Heart left ventricle (tissue), 13 donors: ENCODE results near the gene OR2B2.

Experiments used
- POLR2A ChIP-seq, 2 donors: fragments of 450-650 bp; IDR thresholded peaks; one replicate each; pipeline ENCODE4 v1.6.1; 2017; ENCODE audit warnings: antibody characterized with exemption in 2 of 2, mild to moderate bottlenecking in 2 of 2, moderate library complexity in 2 of 2
- TF ChIP-seq, protein P1 (sequence below), 12 donors: fragments of 200-600 bp; sonication (generic) in 4 of 12; IDR thresholded peaks; one replicate each; pipeline versions ENCODE4 v1.5.0 to v1.8.0; 2018 to 2022; ENCODE audit warnings: antibody characterized with exemption in 12 of 12, mild to moderate bottlenecking in 5 of 12
- donor health status: ischemic (EF 13 %, LVEDD 7.1; RV severe dilation, severe dysfunction).
- donor health status: DM: no; HTN: yes; CAD: no.
- donor health status: DM: no; HTN: no; CAD: no.
- donor health status: ischemic (EF 25% LVEDD 6.9; RV normal size, moderate dysfunction).
- donor health status: ischemic (EF 25% LVEDD 5.7; RV mildly dilated, moderate dysfunction).
- donor health status: ischemic (EF 35%, LVEDD 5.7; RV mildly dilated, moderate dysfunction).
- donor health status: nonischemic (EF 11% LVEDD 7.7; RV severe dilation, severe dysfunction).
- donor health status: DM: yes; HTN: yes; CAD: no.
- donor health status: PGD.
- donor health status: ischemic (EF 29% LVEDD 5.4; RV normal size, mild dysfunction).
- donor health status: nonischemic (EF 23%, LVEDD 6.1; RV moderate dilation, normal function).

- no peak for TF ChIP-seq POLR2A (IDR thresholded peaks at IDR 0.05)
- TF ChIP-seq, protein P1, sequence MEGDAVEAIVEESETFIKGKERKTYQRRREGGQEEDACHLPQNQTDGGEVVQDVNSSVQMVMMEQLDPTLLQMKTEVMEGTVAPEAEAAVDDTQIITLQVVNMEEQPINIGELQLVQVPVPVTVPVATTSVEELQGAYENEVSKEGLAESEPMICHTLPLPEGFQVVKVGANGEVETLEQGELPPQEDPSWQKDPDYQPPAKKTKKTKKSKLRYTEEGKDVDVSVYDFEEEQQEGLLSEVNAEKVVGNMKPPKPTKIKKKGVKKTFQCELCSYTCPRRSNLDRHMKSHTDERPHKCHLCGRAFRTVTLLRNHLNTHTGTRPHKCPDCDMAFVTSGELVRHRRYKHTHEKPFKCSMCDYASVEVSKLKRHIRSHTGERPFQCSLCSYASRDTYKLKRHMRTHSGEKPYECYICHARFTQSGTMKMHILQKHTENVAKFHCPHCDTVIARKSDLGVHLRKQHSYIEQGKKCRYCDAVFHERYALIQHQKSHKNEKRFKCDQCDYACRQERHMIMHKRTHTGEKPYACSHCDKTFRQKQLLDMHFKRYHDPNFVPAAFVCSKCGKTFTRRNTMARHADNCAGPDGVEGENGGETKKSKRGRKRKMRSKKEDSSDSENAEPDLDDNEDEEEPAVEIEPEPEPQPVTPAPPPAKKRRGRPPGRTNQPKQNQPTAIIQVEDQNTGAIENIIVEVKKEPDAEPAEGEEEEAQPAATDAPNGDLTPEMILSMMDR (IDR thresholded peaks at IDR 0.05) = no peak
Measured at GRCh38 chr6:27940766-27941165, 28.6 kb upstream of the OR2B2 start.
